Kidney epithelial cell (primary cell): Measurements from ENCODE around the gene SHISA6. TPM values are rescaled to one million over a fixed set of nuclear protein-coding genes. Genes with fewer than 3 reads are reported as not detected.

ENCODE experiments used
- DNase-seq: peaks from one replicate; pipeline ENCODE4 v3.0.0-alpha.2; 2010; ENCODE audit warnings: low read depth
- H3K27me3 ChIP-seq: 2 replicates; pipeline ENCODE4 v1.6.0; 2011; ENCODE audit warnings: low read length; ENCODE audit not compliant: control insufficient read depth, insufficient read depth
- H3K36me3 ChIP-seq: 2 replicates; pipeline ENCODE4 v1.5.1; 2011; ENCODE audit warnings: low read length; ENCODE audit not compliant: control insufficient read depth, insufficient read depth
- H3K4me3 ChIP-seq: 2 replicates; pipeline ENCODE4 v1.5.1; 2011; ENCODE audit warnings: low read depth, mild to moderate bottlenecking, control low read depth, low read length
- total RNA-seq: library from RNA; depleted of rRNA; stranded (reverse); fragments of >200 nt; gene quantifications from 2 replicates; pipeline ENCODE4 v1.2.3, GENCODE V29; 2015
- TF ChIP-seq, protein P1 (sequence below): IDR thresholded peaks from 2 replicates; pipeline ENCODE4 v1.5.1; 2011; ENCODE audit warnings: mild to moderate bottlenecking, moderate library complexity, low read length, control low read depth, inconsistent platforms; ENCODE audit not compliant: insufficient read depth, poor library complexity, severe bottlenecking

Gene SHISA6
- total RNA-seq, 1 donor from 2014 or later, result 0.71 TPM

DNA sequence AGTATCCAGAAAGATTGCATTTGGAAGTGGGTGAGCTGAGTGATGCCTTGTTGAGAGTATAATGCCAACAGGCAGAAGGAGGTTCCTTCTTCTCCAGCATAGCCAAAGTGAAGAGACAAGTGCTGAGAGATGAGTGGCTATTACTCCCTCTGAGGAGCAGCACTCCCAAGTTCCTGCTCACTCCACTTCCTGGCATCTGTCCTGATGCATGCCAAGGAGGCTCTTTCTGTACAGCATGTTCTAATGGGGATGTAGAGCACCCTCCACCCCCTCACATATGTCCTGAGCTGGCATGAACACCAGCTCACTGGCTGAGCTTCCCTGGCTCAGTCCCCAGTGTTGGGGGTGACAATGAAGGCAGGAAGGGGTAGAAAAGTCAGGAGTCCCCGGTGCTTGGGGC lies 313.0 kb downstream of the SHISA6 start:
- Histone ChIP-seq H3K27me3 (no peaks in the 10 kb centered on the region), H3K4me3 (no peak overlapping the region), H3K36me3 (no peaks in the 10 kb centered on the region)
- no peak for DNase-seq
- TF ChIP-seq, protein P1, sequence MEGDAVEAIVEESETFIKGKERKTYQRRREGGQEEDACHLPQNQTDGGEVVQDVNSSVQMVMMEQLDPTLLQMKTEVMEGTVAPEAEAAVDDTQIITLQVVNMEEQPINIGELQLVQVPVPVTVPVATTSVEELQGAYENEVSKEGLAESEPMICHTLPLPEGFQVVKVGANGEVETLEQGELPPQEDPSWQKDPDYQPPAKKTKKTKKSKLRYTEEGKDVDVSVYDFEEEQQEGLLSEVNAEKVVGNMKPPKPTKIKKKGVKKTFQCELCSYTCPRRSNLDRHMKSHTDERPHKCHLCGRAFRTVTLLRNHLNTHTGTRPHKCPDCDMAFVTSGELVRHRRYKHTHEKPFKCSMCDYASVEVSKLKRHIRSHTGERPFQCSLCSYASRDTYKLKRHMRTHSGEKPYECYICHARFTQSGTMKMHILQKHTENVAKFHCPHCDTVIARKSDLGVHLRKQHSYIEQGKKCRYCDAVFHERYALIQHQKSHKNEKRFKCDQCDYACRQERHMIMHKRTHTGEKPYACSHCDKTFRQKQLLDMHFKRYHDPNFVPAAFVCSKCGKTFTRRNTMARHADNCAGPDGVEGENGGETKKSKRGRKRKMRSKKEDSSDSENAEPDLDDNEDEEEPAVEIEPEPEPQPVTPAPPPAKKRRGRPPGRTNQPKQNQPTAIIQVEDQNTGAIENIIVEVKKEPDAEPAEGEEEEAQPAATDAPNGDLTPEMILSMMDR, result no peak

DNA sequence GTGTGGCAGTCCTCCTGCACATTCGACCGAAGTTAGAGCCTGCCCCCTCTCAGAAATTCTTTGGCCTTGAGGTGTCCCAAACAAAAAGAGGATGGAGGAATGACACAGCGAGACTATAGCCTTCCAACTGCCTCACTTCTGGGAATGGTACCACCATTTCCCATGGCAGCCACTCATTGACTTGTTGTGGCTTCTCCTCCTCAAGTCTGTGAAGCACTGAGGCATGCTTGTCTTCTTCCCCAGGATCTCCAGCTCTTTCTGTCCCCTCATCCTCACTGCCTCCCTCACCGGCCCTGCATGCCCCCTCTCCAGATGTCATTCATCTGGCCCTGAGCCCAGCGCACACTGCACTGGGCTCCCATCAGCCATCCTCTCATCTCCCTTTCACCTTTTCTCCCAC lies 313.5 kb downstream of the SHISA6 start:
- TF ChIP-seq, protein P1, result no peak

DNA sequence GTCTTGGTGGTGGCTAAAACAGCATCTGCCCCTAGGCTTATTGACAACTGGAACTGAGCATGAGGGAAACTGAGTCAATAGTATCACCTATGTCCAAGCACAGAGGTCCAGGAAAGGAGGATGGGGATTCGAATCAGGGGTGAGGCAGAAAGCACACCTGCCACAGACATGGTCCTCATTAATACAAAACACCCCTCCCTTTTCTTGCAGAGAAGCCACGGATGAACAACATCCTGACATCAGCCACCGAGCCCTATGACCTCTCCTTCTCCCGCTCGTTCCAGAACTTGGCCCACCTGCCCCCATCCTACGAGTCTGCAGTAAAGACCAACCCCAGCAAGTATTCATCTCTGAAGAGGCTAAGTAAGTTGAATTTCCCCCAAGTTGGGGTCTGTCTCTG lies 314.5 kb downstream of the SHISA6 start:
- TF ChIP-seq, protein P1, result no peak
- no peak for DNase-seq
- Histone ChIP-seq H3K36me3 (no peaks in the 10 kb centered on the region), H3K27me3 (no peaks in the 10 kb centered on the region), H3K4me3 (no peak overlapping the region)

More for the DNA sequence above, 313.5 kb downstream of the SHISA6 start:
- no peak for DNase-seq
- no peak overlapping the region for H3K4me3 ChIP-seq
- H3K27me3 ChIP-seq, result no peaks in the 10 kb centered on the region
- H3K36me3 ChIP-seq, result no peaks in the 10 kb centered on the region

DNA sequence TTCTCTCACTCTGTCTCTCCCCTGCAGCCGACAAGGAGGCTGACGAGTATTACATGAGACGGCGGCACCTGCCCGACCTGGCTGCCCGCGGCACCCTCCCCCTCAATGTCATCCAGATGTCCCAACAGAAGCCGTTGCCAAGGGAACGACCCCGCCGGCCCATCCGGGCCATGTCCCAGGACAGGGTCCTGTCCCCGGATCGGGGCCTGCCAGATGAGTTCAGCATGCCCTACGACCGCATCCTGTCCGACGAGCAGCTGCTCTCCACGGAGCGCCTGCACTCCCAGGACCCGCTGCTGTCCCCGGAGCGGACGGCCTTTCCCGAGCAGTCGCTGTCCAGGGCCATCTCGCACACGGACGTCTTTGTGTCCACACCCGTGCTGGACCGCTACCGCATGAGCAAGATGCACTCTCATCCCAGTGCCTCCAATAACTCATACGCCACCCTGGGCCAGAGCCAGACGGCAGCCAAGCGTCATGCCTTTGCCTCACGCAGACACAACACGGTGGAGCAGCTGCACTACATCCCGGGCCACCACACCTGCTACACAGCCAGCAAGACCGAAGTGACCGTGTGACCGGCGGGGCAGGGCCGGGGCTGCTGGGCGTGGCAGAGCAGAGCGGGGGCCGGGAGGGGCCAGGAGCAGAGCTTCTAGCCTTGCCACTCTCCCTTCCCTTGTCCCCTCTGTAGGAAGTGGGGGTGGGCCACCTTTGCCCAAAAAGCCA lies 316.9 kb downstream of the SHISA6 start:
- TF ChIP-seq, protein P1, result no peak
- H3K4me3 ChIP-seq, result no peak overlapping the region
- H3K27me3 ChIP-seq, result no peaks in the 10 kb centered on the region
- no peaks in the 10 kb centered on the region for H3K36me3 ChIP-seq
- DNase-seq, result no peak

DNA sequence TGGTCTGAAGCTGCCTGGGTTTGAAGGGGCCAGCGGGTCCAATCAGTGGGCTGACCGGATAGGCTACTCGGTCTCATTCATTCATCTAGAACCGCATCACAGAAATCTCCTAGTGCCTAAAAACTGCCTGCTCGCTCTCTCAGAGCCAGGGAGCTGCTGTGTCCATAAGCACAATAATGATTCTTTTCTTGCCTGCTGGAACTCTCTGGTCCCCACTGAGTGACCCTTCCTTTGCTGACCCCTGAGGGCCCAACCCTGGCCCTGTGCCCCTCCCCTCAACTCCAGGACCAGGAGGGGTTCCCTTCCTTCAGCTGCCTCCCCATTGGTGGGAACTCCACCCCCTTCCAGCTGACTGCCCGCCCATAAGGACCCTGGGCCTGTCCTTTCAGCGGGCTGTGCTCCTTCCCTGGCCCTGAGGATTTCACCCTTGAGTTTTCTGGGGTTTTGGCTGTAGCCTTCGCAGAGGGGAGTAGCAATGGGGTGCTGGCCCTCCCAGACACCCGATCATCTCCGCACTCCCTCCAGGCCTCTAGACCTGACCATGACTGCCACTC lies 317.7 kb downstream of the SHISA6 start:
- Histone ChIP-seq H3K4me3 (no peak overlapping the region), H3K36me3 (no peaks in the 10 kb centered on the region), H3K27me3 (no peaks in the 10 kb centered on the region)
- DNase-seq, result no peak
- TF ChIP-seq, protein P1, result no peak

DNA sequence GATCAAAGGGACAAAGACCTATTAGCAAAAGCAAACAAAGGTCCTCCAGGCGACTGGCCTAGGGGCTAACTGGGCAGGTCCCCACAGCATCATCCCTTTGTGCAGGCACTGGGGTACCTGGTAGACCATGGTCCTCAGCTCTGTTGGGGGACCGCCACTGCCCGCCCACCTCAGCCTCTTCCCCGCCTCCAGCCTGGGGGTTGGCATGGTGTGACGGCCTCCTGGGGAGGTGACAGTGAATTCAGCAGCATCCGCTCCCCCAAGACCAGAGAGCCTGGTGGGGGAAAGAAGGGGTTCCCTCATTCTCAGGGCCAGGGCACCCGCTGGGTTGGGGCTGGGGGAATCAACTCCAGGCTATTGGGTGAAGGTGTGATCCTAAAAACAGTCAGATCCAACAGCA lies 318.6 kb downstream of the SHISA6 start:
- DNase-seq, result no peak
- Histone ChIP-seq H3K27me3 (no peaks in the 10 kb centered on the region), H3K36me3 (no peaks in the 10 kb centered on the region), H3K4me3 (no peak overlapping the region)
- TF ChIP-seq, protein P1, result no peak
